GM12892 (cell line): ENCODE data around the gene TIMM10.

Experiments used
- POLR2A ChIP-seq: IDR thresholded peaks from 2 replicates; pipeline ENCODE4 v1.6.1; 2011; ENCODE audit warnings: low read depth, low read length, control low read depth
- POLR2AphosphoS5 ChIP-seq: IDR thresholded peaks from 2 replicates; pipeline ENCODE4 v1.6.1; 2011; ENCODE audit warnings: low read depth, low read length, control low read depth
- TAF1 ChIP-seq: IDR thresholded peaks from 2 replicates; pipeline ENCODE4 v1.6.1; 2011; ENCODE audit warnings: low read depth, mild to moderate bottlenecking, control low read depth, low read length, borderline replicate concordance

- TF ChIP-seq POLR2A = no peak
- no peak for TF ChIP-seq TAF1
- TF ChIP-seq POLR2AphosphoS5 = no peak
Measured at GRCh38 chr11:57502870-57503269, 27.7 kb downstream of the TIMM10 start.
